ENCODE measurements around the gene GNG2.

Gene GNG2

GRCh38 chr14:51954031-51954430, 93.6 kb downstream of the GNG2 start:
- Histone ChIP-seq H3K9me3 (ENCODE audit: severe bottlenecking) (peaks cover 3% of the 10 kb centered on the region), H3K27ac (ENCODE audit: poor library complexity, severe bottlenecking) (no peak overlapping the region), H3K4me3 (ENCODE audit: severe bottlenecking) (no peak overlapping the region), H3K4me1 (ENCODE audit: insufficient read depth, poor library complexity, severe bottlenecking) (no peaks in the 10 kb centered on the region), H3K27me3 (ENCODE audit: insufficient read depth, poor library complexity, severe bottlenecking) (peaks cover 5% of the 10 kb centered on the region), H3K36me3 (ENCODE audit: low read depth) (no peaks in the 10 kb centered on the region)
- TF ChIP-seq CTCF (IDR thresholded peaks at IDR 0.05; ENCODE audit: poor library complexity, severe bottlenecking) = no peak
- no peak for ATAC-seq (ENCODE audit: low read depth)
- DNase-seq (ENCODE audit: low spot score) = no peak

GRCh38 chr14:51954657-51955056, 94.2 kb downstream of the GNG2 start:
- Histone ChIP-seq H3K27ac (ENCODE audit: poor library complexity, severe bottlenecking) (no peak overlapping the region), H3K27me3 (ENCODE audit: insufficient read depth, poor library complexity, severe bottlenecking) (no peaks in the 10 kb centered on the region), H3K4me1 (ENCODE audit: insufficient read depth, poor library complexity, severe bottlenecking) (no peaks in the 10 kb centered on the region), H3K9me3 (ENCODE audit: severe bottlenecking) (peaks cover 5% of the 10 kb centered on the region), H3K36me3 (ENCODE audit: low read depth) (no peaks in the 10 kb centered on the region), H3K4me3 (ENCODE audit: severe bottlenecking) (no peak overlapping the region)
- no peak for ATAC-seq (ENCODE audit: low read depth)
- TF ChIP-seq CTCF (IDR thresholded peaks at IDR 0.05; ENCODE audit: poor library complexity, severe bottlenecking) = no peak
- no peak for DNase-seq (ENCODE audit: low spot score)

GRCh38 chr14:51957950-51958349, 97.5 kb downstream of the GNG2 start:
- Histone ChIP-seq H3K4me1 (ENCODE audit: insufficient read depth, poor library complexity, severe bottlenecking) (no peaks in the 10 kb centered on the region), H3K36me3 (ENCODE audit: low read depth) (no peaks in the 10 kb centered on the region), H3K27ac (ENCODE audit: poor library complexity, severe bottlenecking) (no peak overlapping the region), H3K9me3 (ENCODE audit: severe bottlenecking) (peaks cover 5% of the 10 kb centered on the region), H3K27me3 (ENCODE audit: insufficient read depth, poor library complexity, severe bottlenecking) (no peaks in the 10 kb centered on the region), H3K4me3 (ENCODE audit: severe bottlenecking) (no peak overlapping the region)
- DNase-seq (ENCODE audit: low spot score) = no peak
- peak; percentile 45; the same call in 2 of the 3 replicates for ATAC-seq (ENCODE audit: low read depth)
- no peak for TF ChIP-seq CTCF (IDR thresholded peaks at IDR 0.05; ENCODE audit: poor library complexity, severe bottlenecking)

- H3K27ac ChIP-seq (ENCODE audit: poor library complexity, severe bottlenecking) = no peak overlapping the region
- peaks cover 5% of the 10 kb centered on the region for H3K9me3 ChIP-seq (ENCODE audit: severe bottlenecking)
- ATAC-seq (ENCODE audit: low read depth) = no peak
- DNase-seq (ENCODE audit: low spot score) = no peak
- H3K36me3 ChIP-seq (ENCODE audit: low read depth) = no peaks in the 10 kb centered on the region
- H3K4me3 ChIP-seq (ENCODE audit: severe bottlenecking) = no peak overlapping the region
- no peaks in the 10 kb centered on the region for H3K4me1 ChIP-seq (ENCODE audit: insufficient read depth, poor library complexity, severe bottlenecking)
- no peaks in the 10 kb centered on the region for H3K27me3 ChIP-seq (ENCODE audit: insufficient read depth, poor library complexity, severe bottlenecking)
- no peak for TF ChIP-seq CTCF (IDR thresholded peaks at IDR 0.05; ENCODE audit: poor library complexity, severe bottlenecking)
Observed at GRCh38 chr14:51959928-51960327, 99.5 kb downstream of the GNG2 start.

- H3K27ac ChIP-seq (ENCODE audit: poor library complexity, severe bottlenecking) = no peak overlapping the region
- H3K36me3 ChIP-seq (ENCODE audit: low read depth) = no peaks in the 10 kb centered on the region
- DNase-seq (ENCODE audit: low spot score) (no peak), ATAC-seq (ENCODE audit: low read depth) (no peak)
- H3K4me3 ChIP-seq (ENCODE audit: severe bottlenecking) = no peak overlapping the region
- TF ChIP-seq CTCF (IDR thresholded peaks at IDR 0.05; ENCODE audit: poor library complexity, severe bottlenecking) = no peak
- peaks cover 5% of the 10 kb centered on the region for H3K9me3 ChIP-seq (ENCODE audit: severe bottlenecking)
- no peaks in the 10 kb centered on the region for H3K4me1 ChIP-seq (ENCODE audit: insufficient read depth, poor library complexity, severe bottlenecking)
- H3K27me3 ChIP-seq (ENCODE audit: insufficient read depth, poor library complexity, severe bottlenecking) = no peaks in the 10 kb centered on the region
Observed at GRCh38 chr14:51960866-51961265, 100.5 kb downstream of the GNG2 start.

All from RWPE2 (cell line).